Measurements from ENCODE around the gene PRSS50.

- TF ChIP-seq CTCF (conservative IDR thresholded peaks at IDR 0.05 in 1 of 2, IDR thresholded peaks at IDR 0.05 in 1 of 2; ENCODE audit: extremely low read depth in 1 of 2, insufficient read depth in 1 of 2, low read depth in 1 of 2, low read length in 2 of 2) (no peak), EZH2 (IDR thresholded peaks at IDR 0.05; ENCODE audit: borderline replicate concordance, low read length) (no peak)
These were observed 2.8 kb downstream of the PRSS50 start for GRCh38 chr3:46714728-46715506.

Measured in mammary epithelial cell (primary cell).